Hypothalamus (tissue), 51 donors: ENCODE data around the gene OCA2.
A peak's percentile ranks its signal among the peaks of the same experiment; 100 is the strongest.

Source experiments
- DNase-seq, 51 donors: peaks; one replicate each; lab custom pipeline; 2025; lab: John Stamatoyannopoulos, UW

The OCA2 gene

DNA sequence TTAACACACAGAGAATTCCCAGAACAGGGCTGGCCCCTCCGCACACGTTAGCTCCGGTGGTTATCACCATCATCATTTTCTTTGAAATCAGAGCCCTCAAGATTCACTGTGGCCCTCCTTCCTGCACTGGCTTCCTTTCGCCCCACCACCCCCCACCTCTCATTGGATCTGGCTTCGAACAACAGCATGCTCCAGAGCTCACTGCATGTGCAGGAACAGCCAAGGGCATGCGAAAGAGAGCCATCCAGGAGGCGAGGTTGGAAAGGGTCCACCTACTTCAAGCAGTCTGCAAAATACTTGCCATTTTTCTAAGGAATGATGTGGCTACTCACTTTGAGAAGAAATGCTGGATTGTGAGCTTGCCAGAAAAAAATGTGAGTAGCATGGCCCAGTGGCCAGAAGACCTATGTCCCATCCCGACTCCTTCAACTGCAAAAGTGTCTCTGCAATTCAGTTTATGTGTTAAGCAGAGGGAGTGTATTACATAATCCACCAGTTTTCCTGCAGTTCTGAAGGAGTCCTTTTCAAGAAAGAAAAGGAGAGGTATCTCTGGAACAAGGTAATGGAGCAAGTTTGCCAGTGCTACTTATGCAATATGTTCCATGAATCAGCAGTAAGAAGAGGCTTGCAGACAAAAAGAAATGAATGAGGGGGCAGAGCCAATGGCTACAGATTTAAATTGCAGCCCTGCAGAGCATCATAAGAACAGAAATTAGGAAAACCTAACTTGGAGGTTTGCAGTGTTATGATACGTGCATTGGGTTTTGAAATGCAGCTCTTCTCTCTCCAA is 92.8 kb downstream of the OCA2 start:
- peak in 1 of 51 donors; percentile 48 for DNase-seq

DNA sequence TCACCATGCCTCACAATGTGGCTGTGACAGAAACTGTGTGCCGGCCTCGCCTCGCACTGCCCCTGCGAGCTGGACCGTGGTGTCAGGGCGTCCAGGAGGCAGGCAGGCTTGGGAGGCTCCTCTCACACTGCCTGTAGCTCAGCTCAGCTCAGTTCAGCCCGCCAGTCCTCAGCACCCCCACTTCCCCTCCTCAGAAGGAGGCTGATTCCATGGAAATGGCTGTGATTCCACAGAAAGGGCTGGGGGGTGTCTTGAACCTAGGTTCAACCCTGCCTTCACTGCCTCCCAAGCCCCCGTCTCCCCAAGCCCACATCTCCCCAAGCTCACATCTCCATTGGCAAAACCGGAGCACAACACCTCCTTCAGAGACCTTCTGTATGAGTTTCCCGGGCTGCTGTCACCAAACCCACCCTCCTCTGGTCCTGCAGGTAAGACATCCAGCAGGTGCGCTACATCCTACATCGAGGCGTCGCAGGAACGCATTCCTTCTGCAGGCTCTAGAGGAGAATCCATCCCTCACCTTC is 94.0 kb downstream of the OCA2 start:
- DNase-seq = no peak

DNA sequence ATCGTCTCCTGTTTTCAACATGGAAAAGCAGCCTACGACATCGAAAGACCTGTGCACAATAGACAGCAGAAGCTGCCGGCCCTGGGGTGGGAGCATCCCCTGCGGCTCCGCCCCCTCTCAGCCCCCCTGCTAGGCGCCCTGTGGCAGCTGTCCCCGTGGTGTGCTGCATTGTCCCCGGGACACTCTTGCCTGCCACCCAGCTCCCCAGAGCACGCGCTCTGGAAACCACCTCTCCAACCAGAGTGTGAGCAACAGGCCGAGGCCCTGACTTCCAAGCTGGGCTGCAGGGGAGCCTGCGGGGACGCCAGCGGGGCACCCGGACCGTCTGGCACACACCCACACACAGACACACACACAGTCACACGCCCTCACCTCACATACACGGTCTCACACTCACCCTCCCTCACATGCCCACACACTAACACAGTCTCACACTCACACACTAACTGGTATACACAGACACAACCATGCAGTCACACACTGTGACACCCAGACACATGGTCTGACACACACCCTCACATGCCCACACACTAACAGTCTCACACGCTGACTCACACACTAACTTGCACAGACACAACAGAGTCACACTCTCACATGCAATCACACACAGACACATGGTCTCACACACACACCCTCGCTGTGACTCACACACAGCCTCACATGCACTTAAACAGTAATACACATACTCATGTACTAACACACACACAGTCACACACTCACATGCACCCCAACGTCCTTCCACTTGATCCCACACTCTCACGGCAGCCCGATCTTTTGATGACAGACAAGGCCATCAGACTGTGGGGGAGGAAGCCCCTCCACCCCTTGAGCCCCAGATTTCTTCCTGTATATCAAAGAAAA is 94.7 kb downstream of the OCA2 start:
- DNase-seq = no peak

DNA sequence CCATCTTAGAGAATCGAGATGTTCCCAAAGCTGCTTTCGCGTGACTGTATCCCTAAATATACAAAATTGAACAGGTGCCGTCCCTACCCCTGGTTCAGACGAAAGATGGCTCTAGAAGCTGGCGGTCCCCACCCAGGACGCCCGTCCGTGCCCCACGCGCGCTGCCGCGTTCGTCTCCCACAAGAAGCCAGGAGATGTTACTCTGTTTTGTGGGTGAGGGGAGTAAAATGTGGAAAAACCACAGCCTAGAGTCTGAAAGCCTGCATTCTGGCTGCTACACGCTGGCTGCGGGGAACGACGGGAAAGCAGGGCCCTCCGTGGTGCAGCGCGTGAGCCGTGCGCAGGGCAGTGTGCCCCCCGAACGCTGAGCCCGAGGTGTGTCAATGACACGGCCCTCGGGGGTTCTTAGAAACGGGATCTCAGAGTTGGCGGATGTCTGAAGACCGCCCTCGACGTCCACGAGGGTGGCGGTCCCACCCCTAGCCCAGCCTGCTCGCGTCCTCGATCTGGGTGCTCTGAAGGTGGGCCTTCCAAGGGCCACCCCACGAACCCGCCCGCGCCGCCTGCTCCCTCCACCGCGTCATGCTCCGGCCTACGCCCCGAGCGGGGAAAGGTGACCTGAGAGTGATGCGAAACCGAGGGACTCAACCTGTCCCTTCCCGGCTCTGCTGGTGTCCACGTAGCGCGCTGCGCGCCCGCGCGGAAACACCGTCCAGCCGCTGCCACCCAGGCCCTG is 95.6 kb downstream of the OCA2 start:
- DNase-seq = no peak

DNA sequence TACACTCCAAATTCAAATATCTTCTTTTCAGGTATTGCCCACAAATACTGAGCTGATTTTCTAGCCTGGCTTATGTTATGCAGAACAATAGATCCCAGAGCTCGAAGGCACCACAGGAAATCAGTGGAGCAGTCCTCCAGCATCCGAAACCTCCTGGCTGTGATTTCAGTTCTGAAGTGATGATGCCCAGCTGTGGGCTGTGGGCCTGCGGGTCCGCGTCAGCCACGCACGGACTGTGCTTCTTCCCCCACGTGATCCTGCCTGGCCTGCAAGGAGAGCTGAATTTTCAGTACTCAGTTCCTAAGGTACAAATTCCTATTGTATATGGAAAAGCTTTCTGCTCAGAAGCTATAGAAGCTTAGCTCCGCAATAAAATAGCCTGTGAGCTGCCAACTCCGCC is 96.2 kb downstream of the OCA2 start:
- no peak for DNase-seq

DNA sequence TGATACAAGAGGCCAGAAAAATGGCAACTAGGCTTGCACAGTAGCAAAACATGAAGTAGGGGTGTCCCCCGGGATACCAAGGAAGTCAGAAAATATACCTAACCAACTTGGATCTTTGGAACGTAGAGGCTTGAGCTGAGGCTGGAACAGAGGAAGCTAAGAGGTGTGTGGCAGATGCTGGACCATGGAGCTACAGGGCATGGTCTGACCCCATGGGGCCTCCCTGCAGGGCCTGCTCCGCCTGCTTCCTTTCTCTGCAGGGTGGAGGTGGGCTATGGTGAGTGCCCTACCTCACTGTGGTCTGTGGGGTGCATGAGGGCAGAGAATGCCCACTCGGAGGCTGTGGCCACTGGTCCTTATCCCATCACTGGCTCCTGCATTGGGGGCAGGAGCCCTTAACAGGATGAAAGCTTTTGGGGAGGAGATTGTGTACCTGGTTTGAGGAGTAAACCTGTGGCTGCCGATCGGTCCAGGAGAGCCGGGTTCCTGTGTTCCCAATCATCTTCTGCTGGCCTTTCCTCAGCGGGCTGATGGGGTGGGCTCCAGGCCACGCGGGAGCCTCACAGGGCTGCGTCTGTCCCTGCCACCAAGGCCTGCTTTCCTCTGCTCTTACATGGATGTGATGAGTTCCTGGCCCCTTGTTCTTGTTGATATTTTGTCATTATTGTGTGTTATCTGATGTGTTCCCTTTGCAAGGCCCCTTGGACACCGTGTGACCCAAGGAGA is 96.8 kb downstream of the OCA2 start:
- no peak for DNase-seq

DNA sequence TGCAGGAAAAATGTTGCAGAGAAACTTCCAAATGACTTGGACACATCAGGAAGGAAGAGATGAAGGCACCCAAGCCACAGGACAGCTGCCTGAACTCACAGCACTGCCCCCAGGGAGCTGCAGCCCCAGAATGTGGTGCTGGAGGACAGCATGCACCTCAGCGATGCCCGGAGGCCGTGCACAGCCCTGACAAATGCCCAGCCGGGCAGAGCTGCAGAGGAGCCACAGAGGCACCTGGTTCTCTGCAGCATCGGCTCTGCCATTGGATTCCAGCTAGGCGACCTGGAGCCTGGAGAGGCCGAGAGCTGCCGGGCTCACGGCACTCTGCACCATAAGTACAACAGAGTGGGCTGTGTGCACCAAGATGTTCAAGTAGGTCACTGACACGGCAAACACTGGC is 97.5 kb downstream of the OCA2 start:
- no peak for DNase-seq

DNA sequence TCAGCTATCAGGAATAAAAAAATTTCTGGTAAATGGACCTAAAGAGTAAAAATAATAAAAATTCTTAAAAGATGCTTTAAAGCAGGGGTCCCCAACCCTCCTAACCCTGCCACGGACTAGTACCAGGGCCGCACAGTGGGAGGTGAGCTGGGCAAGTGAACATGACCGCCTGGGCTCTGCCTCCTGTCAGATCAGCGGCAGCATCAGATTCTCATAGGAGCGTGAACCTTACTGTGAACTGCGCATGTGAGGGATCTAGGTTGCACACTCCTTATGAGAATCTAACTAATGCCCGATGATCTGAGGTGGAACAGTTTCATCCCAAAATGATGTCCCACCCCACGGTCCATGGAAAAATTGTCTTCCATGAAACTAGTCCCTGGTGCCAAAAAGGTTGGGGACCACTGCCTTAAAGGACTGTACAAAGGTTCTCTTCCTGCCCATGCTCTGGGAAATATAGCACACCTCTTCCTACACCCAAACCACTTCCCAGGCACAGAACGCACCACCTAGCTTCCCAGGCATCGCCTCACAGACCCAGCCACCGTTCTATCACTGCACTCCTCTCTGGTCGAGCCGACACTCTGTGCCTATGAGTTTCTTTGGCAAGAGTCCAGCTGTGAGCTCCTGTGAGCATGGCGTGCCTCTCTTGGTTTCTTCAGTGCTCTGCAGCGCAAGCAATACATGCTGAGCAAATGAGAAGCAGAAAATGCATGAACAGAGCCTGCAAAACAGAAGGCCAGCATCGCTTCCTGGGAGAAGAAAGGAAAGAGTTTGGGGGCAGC is 104.9 kb downstream of the OCA2 start:
- DNase-seq = no peak

DNA sequence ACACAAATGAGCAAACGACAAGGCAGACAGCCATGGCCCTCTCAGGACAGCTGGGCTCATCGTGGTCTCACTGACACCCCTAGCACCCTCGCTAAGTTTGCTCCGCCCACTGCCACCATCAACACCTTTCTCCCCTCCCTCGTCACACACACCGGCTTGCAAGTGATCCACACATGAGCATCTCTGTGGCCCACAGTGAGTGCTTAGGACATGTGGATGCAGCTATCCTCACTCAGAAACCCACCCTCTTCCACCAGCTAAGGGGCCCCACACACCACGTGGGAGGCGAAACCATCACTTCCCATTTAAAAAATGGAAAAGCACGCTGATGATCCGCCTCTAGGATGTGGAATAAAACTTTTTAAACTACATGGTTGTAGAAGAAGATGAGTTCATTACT is 105.6 kb downstream of the OCA2 start:
- DNase-seq = no peak

DNA sequence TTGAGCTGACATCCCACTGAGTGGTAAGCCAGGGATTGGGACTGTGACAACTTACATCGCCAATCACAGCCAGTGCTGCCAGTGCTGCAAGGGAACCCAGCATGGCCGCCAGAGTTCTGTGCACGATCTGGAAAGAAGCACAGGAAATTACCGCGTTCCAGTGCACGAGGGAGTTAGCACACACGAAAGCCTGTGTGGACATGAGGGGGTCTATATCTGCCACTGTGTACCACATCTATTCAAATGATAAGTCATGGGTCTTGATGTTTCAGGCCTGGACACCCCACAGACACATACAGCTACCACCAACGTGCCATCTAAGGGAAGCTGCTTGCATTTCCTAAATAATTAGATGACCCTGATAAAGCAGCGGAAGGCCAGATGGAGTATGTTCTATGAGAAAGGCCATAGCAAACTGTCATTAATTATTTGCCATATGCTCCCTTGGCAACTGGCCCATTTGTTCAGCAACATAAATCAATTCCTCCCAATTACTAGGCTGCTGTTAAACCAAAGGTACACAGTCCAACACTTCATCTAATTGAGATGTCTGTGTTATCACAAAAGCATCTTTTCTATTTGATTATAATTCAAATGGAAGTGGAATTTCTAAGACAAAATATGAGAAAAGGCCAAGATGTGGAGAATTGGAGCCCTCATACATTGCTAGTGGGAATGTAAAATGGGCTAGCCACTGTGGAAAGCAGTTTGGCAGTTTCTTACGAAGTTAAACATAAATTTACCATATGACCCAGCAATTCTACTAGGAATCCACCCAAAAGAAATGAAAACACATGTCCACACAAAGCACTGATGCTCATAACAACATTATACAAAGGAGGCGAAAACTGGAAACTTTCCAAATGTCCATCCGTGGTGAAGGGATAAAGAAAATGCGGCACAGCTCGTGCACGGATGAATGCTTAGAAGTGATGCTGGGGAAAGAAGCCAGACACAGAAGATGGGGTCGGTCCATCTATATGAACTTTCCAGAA is 108.3 kb downstream of the OCA2 start:
- DNase-seq = no peak

DNA sequence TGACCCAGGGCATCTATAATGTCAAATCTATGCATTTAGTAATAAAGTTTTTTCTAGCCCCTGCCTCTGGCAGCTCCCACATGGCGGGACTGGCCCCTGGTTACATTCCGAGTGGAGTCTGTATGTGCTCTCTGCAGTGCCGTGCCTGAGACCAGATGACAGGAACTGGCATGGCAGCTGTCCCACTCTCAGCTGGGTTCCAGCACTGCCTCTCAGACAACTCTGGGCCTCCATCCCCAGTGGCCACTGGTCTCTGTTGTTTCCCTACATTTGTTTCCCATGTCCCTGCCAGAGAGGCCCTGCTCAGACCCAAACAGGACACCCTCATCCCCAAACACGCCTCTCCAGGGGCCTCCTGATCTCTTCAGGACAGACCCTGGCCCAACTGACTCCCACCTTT is 109.3 kb downstream of the OCA2 start:
- no peak for DNase-seq

DNA sequence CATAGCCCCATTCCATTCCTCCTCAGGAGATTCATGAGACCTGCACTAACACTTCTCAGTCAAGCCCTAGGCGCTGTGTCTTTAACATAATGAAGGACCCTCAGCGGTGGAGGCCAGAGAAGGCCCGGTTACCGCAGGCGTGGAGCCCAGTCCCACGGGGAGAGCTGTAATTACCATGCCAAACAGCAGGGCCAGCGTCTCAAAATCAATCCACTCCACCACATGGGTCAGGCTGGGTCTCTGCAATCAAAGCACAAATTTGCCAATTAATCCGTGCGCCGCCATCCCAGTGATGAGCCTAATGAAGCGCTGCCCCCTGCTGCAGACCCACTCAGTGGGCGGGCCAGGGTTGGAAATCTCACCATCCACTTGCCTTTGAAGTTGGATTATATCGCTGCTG is 109.7 kb downstream of the OCA2 start:
- no peak for DNase-seq

DNA sequence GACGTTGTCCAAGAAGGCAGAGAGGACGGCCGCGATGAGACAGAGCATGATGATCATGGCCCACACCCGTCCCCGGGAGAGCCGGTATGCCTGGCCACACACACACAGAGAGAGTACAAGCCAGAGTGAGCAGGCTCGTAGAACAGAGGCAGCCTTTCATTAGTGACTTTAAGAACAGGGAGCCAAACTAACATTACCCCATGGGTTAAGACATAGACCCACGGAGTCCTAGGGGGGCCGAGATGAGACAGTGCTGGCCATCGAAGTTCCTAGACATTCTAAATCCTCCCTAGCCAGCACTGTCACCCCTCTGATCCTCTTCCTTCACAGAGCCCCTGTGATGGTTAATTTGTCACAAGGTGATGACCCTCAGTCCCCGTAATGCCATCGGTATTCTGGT is 114.0 kb downstream of the OCA2 start:
- DNase-seq = no peak

DNA sequence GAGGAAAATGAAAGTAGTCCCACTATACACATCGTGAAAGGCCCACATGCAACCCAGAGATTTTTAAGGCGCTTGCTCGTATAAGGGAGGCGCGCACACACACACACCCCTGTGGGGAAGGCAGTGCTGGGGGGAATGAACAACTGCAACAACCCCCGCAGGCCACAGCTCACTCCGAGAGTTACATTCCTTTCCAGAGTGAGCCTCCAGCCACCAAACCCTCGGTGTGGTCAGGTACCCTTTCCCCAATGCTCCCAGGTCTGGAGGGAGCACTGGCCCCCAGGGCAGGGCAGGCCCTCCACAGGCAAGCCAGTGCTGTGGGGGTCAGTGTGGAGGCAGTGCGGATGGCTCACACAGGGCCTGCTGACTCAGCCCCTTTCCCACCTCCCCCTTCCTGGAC is 115.6 kb downstream of the OCA2 start:
- DNase-seq = no peak

DNA sequence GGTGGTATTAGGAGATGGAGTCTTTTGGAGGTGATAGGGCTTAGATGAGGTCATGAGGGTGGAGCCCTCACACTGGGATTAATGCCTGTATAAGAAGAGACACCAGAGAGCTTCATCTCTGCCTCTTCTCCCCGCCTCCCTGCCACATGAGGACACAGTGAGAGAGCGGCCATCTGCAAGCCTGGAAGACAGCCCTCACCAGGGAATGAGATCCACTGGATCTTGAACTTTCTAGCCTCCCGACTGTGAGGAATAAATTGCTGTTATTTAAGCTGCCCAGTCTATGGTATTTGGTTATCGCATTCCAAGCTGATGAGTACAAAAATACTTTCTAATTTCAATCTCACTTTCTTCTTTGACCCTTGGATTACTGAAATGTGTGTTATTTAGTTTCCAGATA is 121.4 kb downstream of the OCA2 start:
- DNase-seq = no peak

DNA sequence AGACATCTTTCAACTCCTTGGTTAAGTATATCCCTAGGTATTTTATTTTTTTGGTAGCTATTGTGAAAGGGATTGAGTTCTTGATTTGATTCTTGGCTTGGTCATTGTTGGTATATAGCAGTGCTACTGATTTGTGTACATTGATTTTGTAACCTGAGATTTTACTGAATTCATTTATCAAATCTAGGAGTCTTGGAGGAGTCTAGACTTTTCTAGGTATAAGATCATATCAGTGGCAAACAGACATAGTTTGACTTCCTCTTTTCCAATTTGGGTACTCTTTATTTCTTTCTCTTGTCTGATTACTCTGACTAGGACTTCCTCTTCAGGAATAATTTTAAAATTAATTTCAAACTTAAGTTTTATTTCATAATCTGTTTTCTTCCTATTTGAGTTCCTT is 125.2 kb downstream of the OCA2 start:
- no peak for DNase-seq

DNA sequence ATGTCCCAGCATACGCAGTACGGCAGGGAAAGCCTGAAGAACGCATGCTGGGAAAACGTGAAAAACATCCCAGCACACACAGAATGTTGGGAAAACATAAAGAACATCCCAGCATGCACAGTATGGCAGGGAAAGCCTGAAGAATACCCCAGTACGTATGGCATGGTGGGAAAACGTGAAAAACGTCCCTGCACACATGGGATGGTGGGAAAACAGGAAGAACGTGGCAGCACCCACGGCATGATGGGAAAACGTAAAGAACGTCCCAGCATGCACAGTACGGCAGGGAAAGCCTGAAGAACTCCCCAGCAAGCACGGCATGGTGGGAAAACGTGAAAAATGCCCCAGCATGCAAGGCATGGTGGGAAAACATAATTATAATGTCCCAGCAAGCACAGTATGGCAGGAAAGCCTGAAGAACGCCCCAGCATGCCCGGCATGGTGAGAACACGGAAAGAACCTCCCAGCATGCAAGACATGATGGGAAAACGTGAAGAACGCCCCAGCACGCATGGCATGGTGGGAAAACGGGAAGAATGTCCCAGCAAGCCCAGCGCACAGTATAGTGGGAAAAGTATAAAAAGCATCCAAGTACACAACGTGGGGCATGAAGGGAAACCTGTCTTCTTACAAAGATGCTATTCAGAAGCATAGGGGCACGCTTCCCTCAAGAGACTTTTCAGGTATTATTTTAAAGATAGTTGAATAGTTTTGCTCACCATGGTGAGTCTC is 128.3 kb downstream of the OCA2 start:
- DNase-seq = no peak

DNA sequence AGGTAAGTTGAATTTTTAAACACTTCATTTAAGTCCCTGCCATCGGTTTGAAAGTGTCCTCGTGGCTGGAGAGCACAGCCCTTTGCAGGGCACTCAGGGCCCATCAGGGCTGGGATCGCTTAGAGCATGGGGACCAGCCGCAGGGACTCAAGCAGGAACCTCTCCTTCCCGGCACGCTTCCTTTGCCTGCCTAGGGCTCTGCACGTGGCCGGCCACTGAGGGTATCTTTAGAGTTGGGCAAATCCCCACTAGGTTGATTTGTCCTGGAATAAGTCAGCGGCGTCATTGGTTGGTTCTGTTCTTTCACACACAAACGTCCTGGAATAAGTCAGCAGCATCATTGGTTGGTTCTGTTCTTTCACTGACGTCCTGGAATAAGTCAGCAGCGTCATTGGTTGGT is 131.6 kb downstream of the OCA2 start:
- no peak for DNase-seq
